ENCODE measurements around the gene LRP8.

GRCh38 chr1:53313556-53313955 lies 14.3 kb downstream of the LRP8 start:
- no peak for TF ChIP-seq EZH2 (IDR thresholded peaks at IDR 0.05; ENCODE audit: borderline replicate concordance, low read depth, low read length, severe bottlenecking)
- TF ChIP-seq CTCF (IDR thresholded peaks at IDR 0.05; ENCODE audit: extremely low read depth in 1 of 2, insufficient read depth in 1 of 2, low read depth in 1 of 2, low read length in 2 of 2) = no peak
- TF ChIP-seq POLR2A (IDR thresholded peaks at IDR 0.05; ENCODE audit: low read depth, low read length) = no peak
- TF ChIP-seq GATA2 (IDR thresholded peaks at IDR 0.05; ENCODE audit: insufficient read depth, insufficient read length, low read depth, low read length) = no peak
- TF ChIP-seq POLR2AphosphoS5 (IDR thresholded peaks at IDR 0.05; ENCODE audit: insufficient read depth, low read depth, low read length) = no peak
- TF ChIP-seq MAX (IDR thresholded peaks at IDR 0.05; ENCODE audit: insufficient read depth, insufficient read length) = no peak
- no peak for TF ChIP-seq FOS (IDR thresholded peaks at IDR 0.05; ENCODE audit: borderline replicate concordance, insufficient read depth, low read length)
- no peak for TF ChIP-seq MYC (IDR thresholded peaks at IDR 0.05; ENCODE audit: low read depth, low read length)
